Activated CD4-positive, alpha-beta T cell treated with anti-CD3 and anti-CD28 coated beads for 1 hour (primary cell): Measurements from ENCODE around the gene OR2AP1.
"Not testable (repeated sequence)": the region's sequence is repeated elsewhere in the genome, so short reads cannot be mapped to it uniquely, and the experiment has no call there.

Source experiments
- DNase-seq: peaks from one replicate; pipeline ENCODE4 v3.0.0-alpha.2; 2020

The OR2AP1 gene

GRCh38 chr12:55572168-55572567 lies at the start of gene OR2AP1:
Gene OR2AP1, plus strand, starts transcription at chr12:55572468. Its CDS starts 1,947 bp downstream, at chr12:55574415.
- no peak for DNase-seq

- DNase-seq = not testable (repeated sequence)
Measured at GRCh38 chr12:55548235-55548634, 24.0 kb upstream of the OR2AP1 start.

GRCh38 chr12:55548756-55549155 lies 23.5 kb upstream of the OR2AP1 start:
- DNase-seq = no peak

- DNase-seq = no peak
Measured at GRCh38 chr12:55549302-55549701, 23.0 kb upstream of the OR2AP1 start, which contains the start of gene OR6C4. Gene OR6C4, plus strand, starts transcription at chr12:55549602. Its CDS starts 1,625 bp downstream, at chr12:55551227.

- DNase-seq = no peak
Measured at GRCh38 chr12:55554296-55554695, 18.0 kb upstream of the OR2AP1 start.

- DNase-seq = not testable (repeated sequence)
Measured at GRCh38 chr12:55570060-55570459, 2.2 kb upstream of the OR2AP1 start.

- DNase-seq = not testable (repeated sequence)
Measured at GRCh38 chr12:55570689-55571088, 1.6 kb upstream of the OR2AP1 start.

- no peak for DNase-seq
Measured at GRCh38 chr12:55582066-55582465, 9.8 kb downstream of the OR2AP1 start.

- no peak for DNase-seq
Measured at GRCh38 chr12:55585817-55586216, 13.5 kb downstream of the OR2AP1 start.

GRCh38 chr12:55590152-55590551 lies 17.9 kb downstream of the OR2AP1 start:
- DNase-seq = not testable (repeated sequence)

GRCh38 chr12:55607821-55608594 lies 35.7 kb downstream of the OR2AP1 start:
- DNase-seq = no peak

- DNase-seq = no peak
Measured at GRCh38 chr12:55610598-55610997, 38.3 kb downstream of the OR2AP1 start.

- DNase-seq = no peak
Measured at GRCh38 chr12:55612646-55613045, 40.4 kb downstream of the OR2AP1 start.

GRCh38 chr12:55614764-55615163 lies 42.5 kb downstream of the OR2AP1 start:
- no peak for DNase-seq

GRCh38 chr12:55619354-55620138 lies 47.3 kb downstream of the OR2AP1 start:
- DNase-seq = no peak

- DNase-seq = no peak
Measured at GRCh38 chr12:55624056-55624455, 51.8 kb downstream of the OR2AP1 start.
